Vagina (tissue), 2 donors: ENCODE data around the gene TUBB8B.
"Not testable (repeated sequence)": the region's sequence is repeated elsewhere in the genome, so short reads cannot be mapped to it uniquely, and the experiment has no call there.

ENCODE experiments used
- CTCF ChIP-seq, 3 experiments: fragments of 450-650 bp in 2 of 3; fragments of 200-600 bp in 1 of 3; sonication (generic) in 1 of 3; IDR thresholded peaks; one replicate each; pipeline ENCODE4 v1.5.1; 2017 to 2019; ENCODE audit warnings: antibody characterized with exemption in 3 of 3, mild to moderate bottlenecking in 2 of 3, moderate library complexity in 2 of 3
- POLR2A ChIP-seq, 2 donors: fragments of 450-650 bp; IDR thresholded peaks; one replicate each; pipeline ENCODE4 v1.6.1; 2017; ENCODE audit warnings: antibody characterized with exemption in 2 of 2, mild to moderate bottlenecking in 2 of 2, moderate library complexity in 2 of 2
- POLR2AphosphoS5 ChIP-seq, 2 donors: sonication (generic); formaldehyde crosslinking; IDR thresholded peaks; one replicate each; pipeline ENCODE4 v1.9.0; 2017; ENCODE audit warnings: antibody characterized with exemption in 2 of 2, mild to moderate bottlenecking in 2 of 2, low read depth in 1 of 2; ENCODE audit not compliant: insufficient read depth in 1 of 2

- not testable (repeated sequence) for TF ChIP-seq CTCF (IDR thresholded peaks at IDR 0.05); POLR2AphosphoS5 (IDR thresholded peaks at IDR 0.05; ENCODE audit: insufficient read depth in 1 of 2, low read depth in 1 of 2); POLR2A (IDR thresholded peaks at IDR 0.05)
Measured at GRCh38 chr18:63656-64055, 14.2 kb upstream of the TUBB8B start.
